OCI-LY7 (cell line): ENCODE data around the gene SPATA2. TPM values are rescaled to one million over a fixed set of nuclear protein-coding genes. Genes with fewer than 3 reads are reported as not detected.

Experiments used
- BruUV-seq: library from RNA; stranded (reverse); fragments of 400-500 nt; replicated peaks from 2 replicates; lab custom pipeline; 2021; lab: Mats Ljungman, UMichigan
- CTCF ChIA-PET: fragments of 300-600 bp; sonication (Branson Sonifier 250); formaldehyde crosslinking; loops from one replicate; lab custom pipeline; 2022; ENCODE audit warnings: antibody characterized with exemption; ENCODE audit not compliant: unreplicated experiment; lab: Charles Lee
- POLR2A ChIA-PET: fragments of 300-600 bp; sonication (Branson Sonifier 250); formaldehyde crosslinking; loops from one replicate; lab custom pipeline; 2022; ENCODE audit warnings: antibody characterized with exemption; lab: Charles Lee
- DNase-seq: peaks from one replicate; pipeline ENCODE4 v3.0.0-alpha.2; 2015; ENCODE audit warnings: low spot score
- H2AFZ ChIP-seq: fragments of 200-600 bp; sonication (generic), shearing (Covaris generic); 2 replicates; pipeline ENCODE4 v1.6.1; 2014; ENCODE audit warnings: mild to moderate bottlenecking, antibody characterized with exemption, low read length, moderate library complexity
- H3K27ac ChIP-seq: fragments of 200-600 bp; sonication (generic); 2 replicates; pipeline ENCODE4 v1.5.1; 2014; ENCODE audit warnings: mixed run types, low read depth, mild to moderate bottlenecking, moderate library complexity, low read length, inconsistent platforms; ENCODE audit not compliant: poor library complexity, severe bottlenecking
- H3K36me3 ChIP-seq: fragments of 200-600 bp; sonication (generic); 2 replicates; pipeline ENCODE4 v1.6.1; 2014; ENCODE audit warnings: mild to moderate bottlenecking, antibody characterized with exemption, low read length, moderate library complexity, mixed read lengths; ENCODE audit not compliant: insufficient read depth
- H3K4me1 ChIP-seq: fragments of 200-600 bp; sonication (generic); 2 replicates; pipeline ENCODE4 v1.5.1; 2014; ENCODE audit warnings: mild to moderate bottlenecking, low read length; ENCODE audit not compliant: insufficient read depth, poor library complexity, severe bottlenecking
- H3K4me2 ChIP-seq: fragments of 200-600 bp; sonication (generic); 2 replicates; pipeline ENCODE4 v1.6.1; 2014; ENCODE audit warnings: mild to moderate bottlenecking, low read length
- H3K4me3 ChIP-seq: fragments of 200-600 bp; sonication (generic); 2 replicates; pipeline ENCODE4 v1.5.1; 2014; ENCODE audit warnings: mild to moderate bottlenecking, low read depth, low read length; ENCODE audit not compliant: poor library complexity, severe bottlenecking
- H3K79me2 ChIP-seq: fragments of 200-600 bp; sonication (generic); 2 replicates; pipeline ENCODE4 v1.6.1; 2016; ENCODE audit warnings: low read depth, mild to moderate bottlenecking, low read length, moderate library complexity, mixed read lengths; ENCODE audit not compliant: insufficient read depth
- H3K9me2 ChIP-seq: fragments of 200-600 bp; sonication (generic); 2 replicates; pipeline ENCODE4 v1.6.1; 2016; ENCODE audit warnings: mild to moderate bottlenecking, low read length, mixed read lengths; ENCODE audit not compliant: insufficient read depth
- H3K9me3 ChIP-seq: fragments of 200-600 bp; sonication (generic); 2 replicates; pipeline ENCODE4 v1.6.1; 2014; ENCODE audit warnings: mild to moderate bottlenecking, mixed run types, low read length, mixed read lengths
- H4K20me1 ChIP-seq: fragments of 200-600 bp; sonication (generic); 2 replicates; pipeline ENCODE4 v1.6.1; 2014; ENCODE audit warnings: mild to moderate bottlenecking, antibody characterized with exemption, low read length, moderate library complexity, mixed read lengths; ENCODE audit not compliant: insufficient read depth
- EZH2phosphoT487 ChIP-seq: fragments of 200-600 bp; sonication (generic); IDR thresholded peaks from 2 replicates; pipeline ENCODE4 v1.6.1; 2018; ENCODE audit warnings: low read depth, borderline replicate concordance, mild to moderate bottlenecking, mixed run types, antibody characterized with exemption, low read length, moderate library complexity, mixed read lengths
- intact Hi-C: fragments of 100-400 bp; cut with micrococcal nuclease; formaldehyde crosslinking; loops from one replicate; pipeline ENCODE4 v1.10.0; 2022; ENCODE audit not compliant: unreplicated experiment
- total RNA-seq, 2 experiments: library from RNA; depleted of rRNA in 1 of 2; stranded (reverse); fragments of >200 nt in 1 of 2; shearing (Covaris generic) in 1 of 2; gene quantifications; 2 replicates each; pipeline ENCODE4 v1.2.3, GENCODE V29; 2014 to 2022
- TF ChIP-seq, protein P1 (sequence below): fragments of 200-600 bp; sonication (generic); conservative IDR thresholded peaks from 2 replicates; pipeline ENCODE4 v1.5.1; 2014; ENCODE audit warnings: mild to moderate bottlenecking, antibody characterized with exemption, low read length, moderate library complexity, mixed read lengths

The SPATA2 gene
- total RNA-seq, 2 experiments from 2014 or later = 3.9 to 8.1 TPM

GRCh38 chr20:49867453-49868215 lies 47.7 kb downstream of the SPATA2 start:
- Histone ChIP-seq H3K4me2 (no peak overlapping the region), H3K36me3 (peaks cover 41% of the 10 kb centered on the region), H3K79me2 (no peaks in the 10 kb centered on the region), H3K27ac (no peak overlapping the region), H3K9me3 (no peaks in the 10 kb centered on the region), H3K4me3 (no peak overlapping the region), H3K9me2 (no peaks in the 10 kb centered on the region), H3K4me1 (no peaks in the 10 kb centered on the region), H4K20me1 (no peaks in the 10 kb centered on the region), H2AFZ (no peak overlapping the region)
- no peak for DNase-seq
- ChIA-PET CTCF (no interaction called here), POLR2A (no interaction called here)
- intact Hi-C loops = no loop called here
- TF ChIP-seq EZH2phosphoT487 = no peak
- TF ChIP-seq, protein P1, sequence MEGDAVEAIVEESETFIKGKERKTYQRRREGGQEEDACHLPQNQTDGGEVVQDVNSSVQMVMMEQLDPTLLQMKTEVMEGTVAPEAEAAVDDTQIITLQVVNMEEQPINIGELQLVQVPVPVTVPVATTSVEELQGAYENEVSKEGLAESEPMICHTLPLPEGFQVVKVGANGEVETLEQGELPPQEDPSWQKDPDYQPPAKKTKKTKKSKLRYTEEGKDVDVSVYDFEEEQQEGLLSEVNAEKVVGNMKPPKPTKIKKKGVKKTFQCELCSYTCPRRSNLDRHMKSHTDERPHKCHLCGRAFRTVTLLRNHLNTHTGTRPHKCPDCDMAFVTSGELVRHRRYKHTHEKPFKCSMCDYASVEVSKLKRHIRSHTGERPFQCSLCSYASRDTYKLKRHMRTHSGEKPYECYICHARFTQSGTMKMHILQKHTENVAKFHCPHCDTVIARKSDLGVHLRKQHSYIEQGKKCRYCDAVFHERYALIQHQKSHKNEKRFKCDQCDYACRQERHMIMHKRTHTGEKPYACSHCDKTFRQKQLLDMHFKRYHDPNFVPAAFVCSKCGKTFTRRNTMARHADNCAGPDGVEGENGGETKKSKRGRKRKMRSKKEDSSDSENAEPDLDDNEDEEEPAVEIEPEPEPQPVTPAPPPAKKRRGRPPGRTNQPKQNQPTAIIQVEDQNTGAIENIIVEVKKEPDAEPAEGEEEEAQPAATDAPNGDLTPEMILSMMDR = no peak
- no TSS peak for BruUV-seq

- Histone ChIP-seq H3K4me1 (no peaks in the 10 kb centered on the region), H3K79me2 (no peaks in the 10 kb centered on the region), H4K20me1 (no peaks in the 10 kb centered on the region), H3K4me3 (no peak overlapping the region), H3K27ac (no peak overlapping the region), H3K4me2 (no peak overlapping the region), H3K9me3 (no peaks in the 10 kb centered on the region), H2AFZ (no peak overlapping the region), H3K9me2 (no peaks in the 10 kb centered on the region), H3K36me3 (peaks cover 44% of the 10 kb centered on the region)
- ChIA-PET CTCF (no interaction called here), POLR2A (interaction anchor here (0.8 kb wide), 1 partner anchor 30 kb away, joined by 3 read pairs; no protein-coding TSS in a partner anchor)
- intact Hi-C loops = no loop called here
- BruUV-seq = no TSS peak
- DNase-seq = no peak
- TF ChIP-seq, protein P1 = no peak
- TF ChIP-seq EZH2phosphoT487 = no peak
Observed at GRCh38 chr20:49866051-49866450, 49.3 kb downstream of the SPATA2 start.

GRCh38 chr20:49865559-49865958 lies 49.8 kb downstream of the SPATA2 start:
- Histone ChIP-seq H2AFZ (no peak overlapping the region), H3K9me3 (no peaks in the 10 kb centered on the region), H3K36me3 (peaks cover 44% of the 10 kb centered on the region), H3K79me2 (no peaks in the 10 kb centered on the region), H3K9me2 (no peaks in the 10 kb centered on the region), H4K20me1 (no peaks in the 10 kb centered on the region), H3K4me1 (no peaks in the 10 kb centered on the region), H3K4me3 (no peak overlapping the region), H3K27ac (no peak overlapping the region), H3K4me2 (no peak overlapping the region)
- no peak for DNase-seq
- no TSS peak for BruUV-seq
- ChIA-PET CTCF (no interaction called here), POLR2A (no interaction called here)
- intact Hi-C loops = no loop called here
- TF ChIP-seq EZH2phosphoT487 = no peak
- TF ChIP-seq, protein P1 = no peak
